ENCODE data around the gene HLA-DRB1.

DNA sequence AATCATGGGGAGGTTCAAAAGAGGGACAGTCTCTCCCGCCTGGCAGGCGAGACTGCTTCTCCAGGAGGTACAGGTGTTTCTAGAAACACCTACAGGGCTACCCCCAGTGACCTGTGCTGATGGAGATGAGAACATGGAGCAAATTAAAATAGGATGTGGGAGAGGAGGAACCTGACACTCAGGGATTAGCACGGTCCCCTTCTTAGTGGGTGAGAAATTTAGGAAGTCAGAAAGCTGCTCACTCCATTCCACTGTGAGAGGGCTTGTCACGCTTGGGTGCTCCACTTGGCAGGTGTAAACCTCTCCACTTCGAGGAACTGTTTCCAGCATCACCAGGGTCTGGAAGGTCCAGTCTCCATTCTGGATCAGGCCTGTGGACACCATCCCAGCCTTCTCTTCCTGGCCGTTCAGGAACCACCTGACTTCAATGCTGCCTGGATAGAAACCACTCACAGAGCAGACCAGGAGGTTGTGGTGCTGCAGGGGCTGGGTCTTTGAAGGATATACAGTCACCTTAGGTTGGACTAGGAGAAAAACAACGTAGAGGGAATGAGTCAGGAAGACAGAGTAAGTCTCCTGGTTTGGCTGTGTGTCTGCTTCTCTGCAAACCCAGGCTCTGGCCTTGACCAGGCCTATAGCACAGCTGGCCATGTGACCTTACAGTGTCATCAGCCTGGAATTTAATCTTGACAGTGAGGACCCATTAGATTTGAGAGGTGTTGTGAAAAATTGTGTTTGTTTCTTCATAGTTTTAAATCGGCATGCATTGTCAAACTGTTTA, 8.1 kb downstream of the HLA-DRB1 start:
- TF ChIP-seq EP300 (IDR thresholded peaks at IDR 0.05; ENCODE audit: borderline replicate concordance) (no peak), CEBPB (IDR thresholded peaks at IDR 0.05) (no peak), YY1 (IDR thresholded peaks at IDR 0.05; ENCODE audit: low read depth) (no peak), EGR1 (IDR thresholded peaks at IDR 0.05) (no peak), NFIC (IDR thresholded peaks at IDR 0.05) (no peak), TAF1 (IDR thresholded peaks at IDR 0.05; ENCODE audit: low read depth) (no peak), TCF12 (IDR thresholded peaks at IDR 0.05; ENCODE audit: low read depth) (no peak), FOXM1 (IDR thresholded peaks at IDR 0.05; ENCODE audit: borderline replicate concordance, low read depth) (no peak), TEAD4 (IDR thresholded peaks at IDR 0.05) (no peak), RAD21 (IDR thresholded peaks at IDR 0.05; ENCODE audit: low read depth) (no peak)
- TF ChIP-seq, protein P1, sequence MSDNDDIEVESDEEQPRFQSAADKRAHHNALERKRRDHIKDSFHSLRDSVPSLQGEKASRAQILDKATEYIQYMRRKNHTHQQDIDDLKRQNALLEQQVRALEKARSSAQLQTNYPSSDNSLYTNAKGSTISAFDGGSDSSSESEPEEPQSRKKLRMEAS (IDR thresholded peaks at IDR 0.05), result no peak
- TF ChIP-seq, protein P2, sequence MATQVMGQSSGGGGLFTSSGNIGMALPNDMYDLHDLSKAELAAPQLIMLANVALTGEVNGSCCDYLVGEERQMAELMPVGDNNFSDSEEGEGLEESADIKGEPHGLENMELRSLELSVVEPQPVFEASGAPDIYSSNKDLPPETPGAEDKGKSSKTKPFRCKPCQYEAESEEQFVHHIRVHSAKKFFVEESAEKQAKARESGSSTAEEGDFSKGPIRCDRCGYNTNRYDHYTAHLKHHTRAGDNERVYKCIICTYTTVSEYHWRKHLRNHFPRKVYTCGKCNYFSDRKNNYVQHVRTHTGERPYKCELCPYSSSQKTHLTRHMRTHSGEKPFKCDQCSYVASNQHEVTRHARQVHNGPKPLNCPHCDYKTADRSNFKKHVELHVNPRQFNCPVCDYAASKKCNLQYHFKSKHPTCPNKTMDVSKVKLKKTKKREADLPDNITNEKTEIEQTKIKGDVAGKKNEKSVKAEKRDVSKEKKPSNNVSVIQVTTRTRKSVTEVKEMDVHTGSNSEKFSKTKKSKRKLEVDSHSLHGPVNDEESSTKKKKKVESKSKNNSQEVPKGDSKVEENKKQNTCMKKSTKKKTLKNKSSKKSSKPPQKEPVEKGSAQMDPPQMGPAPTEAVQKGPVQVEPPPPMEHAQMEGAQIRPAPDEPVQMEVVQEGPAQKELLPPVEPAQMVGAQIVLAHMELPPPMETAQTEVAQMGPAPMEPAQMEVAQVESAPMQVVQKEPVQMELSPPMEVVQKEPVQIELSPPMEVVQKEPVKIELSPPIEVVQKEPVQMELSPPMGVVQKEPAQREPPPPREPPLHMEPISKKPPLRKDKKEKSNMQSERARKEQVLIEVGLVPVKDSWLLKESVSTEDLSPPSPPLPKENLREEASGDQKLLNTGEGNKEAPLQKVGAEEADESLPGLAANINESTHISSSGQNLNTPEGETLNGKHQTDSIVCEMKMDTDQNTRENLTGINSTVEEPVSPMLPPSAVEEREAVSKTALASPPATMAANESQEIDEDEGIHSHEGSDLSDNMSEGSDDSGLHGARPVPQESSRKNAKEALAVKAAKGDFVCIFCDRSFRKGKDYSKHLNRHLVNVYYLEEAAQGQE (IDR thresholded peaks at IDR 0.05; ENCODE audit: low read depth), result no peak

All from Ishikawa (cell line).